WERI-Rb-1 (cell line): ENCODE results near the gene ADAMTSL3.

Experiments
- DNase-seq: peaks from one replicate; pipeline ENCODE4 v3.0.0-alpha.2; 2020
- H3K27ac ChIP-seq: fragments of 250-450 bp; sonication (Bioruptor Pico); 2 replicates; pipeline ENCODE4 v1.5.1; 2020; ENCODE audit warnings: mild to moderate bottlenecking, moderate library complexity
- H3K27me3 ChIP-seq: fragments of 250-450 bp; sonication (Bioruptor Pico); 2 replicates; pipeline ENCODE4 v1.5.1; 2021; ENCODE audit warnings: mild to moderate bottlenecking, low read depth, moderate library complexity; ENCODE audit not compliant: insufficient read depth, severe bottlenecking
- H3K36me3 ChIP-seq: fragments of 250-450 bp; sonication (Bioruptor Pico); 2 replicates; pipeline ENCODE4 v1.5.1; 2020; ENCODE audit warnings: mild to moderate bottlenecking, moderate library complexity
- H3K4me3 ChIP-seq: 2 replicates; pipeline ENCODE4 v1.5.1; 2011; ENCODE audit warnings: low read depth, mild to moderate bottlenecking, control low read depth, low read length
- H3K9me3 ChIP-seq: fragments of 250-450 bp; sonication (Bioruptor Pico); 2 replicates; pipeline ENCODE4 v1.5.1; 2021; ENCODE audit warnings: mild to moderate bottlenecking, moderate library complexity; ENCODE audit not compliant: severe bottlenecking
- CTCF ChIP-seq: IDR thresholded peaks from 2 replicates; pipeline ENCODE4 v1.5.1; 2011; ENCODE audit warnings: low read depth, mild to moderate bottlenecking, control low read depth, inconsistent platforms, low read length

The ADAMTSL3 gene

GRCh38 chr15:83919978-83920510 lies 266.1 kb downstream of the ADAMTSL3 start:
- no peaks in the 10 kb centered on the region for H3K27me3 ChIP-seq
- H3K4me3 ChIP-seq: no peak overlapping the region
- no peak for DNase-seq
- no peaks in the 10 kb centered on the region for H3K36me3 ChIP-seq
- H3K27ac ChIP-seq: no peak overlapping the region
- H3K9me3 ChIP-seq: no peaks in the 10 kb centered on the region
- TF ChIP-seq CTCF: no peak

GRCh38 chr15:83922649-83923294 lies 268.8 kb downstream of the ADAMTSL3 start:
- Histone ChIP-seq H3K27ac (no peak overlapping the region), H3K9me3 (no peaks in the 10 kb centered on the region), H3K4me3 (no peak overlapping the region), H3K36me3 (no peaks in the 10 kb centered on the region), H3K27me3 (no peaks in the 10 kb centered on the region)
- TF ChIP-seq CTCF: no peak
- no peak for DNase-seq

- Histone ChIP-seq H3K27me3 (no peaks in the 10 kb centered on the region), H3K27ac (no peak overlapping the region), H3K36me3 (no peaks in the 10 kb centered on the region), H3K9me3 (no peaks in the 10 kb centered on the region), H3K4me3 (no peak overlapping the region)
- DNase-seq: no peak
- no peak for TF ChIP-seq CTCF
Measured at GRCh38 chr15:83926116-83926515, 272.2 kb downstream of the ADAMTSL3 start.

DNA sequence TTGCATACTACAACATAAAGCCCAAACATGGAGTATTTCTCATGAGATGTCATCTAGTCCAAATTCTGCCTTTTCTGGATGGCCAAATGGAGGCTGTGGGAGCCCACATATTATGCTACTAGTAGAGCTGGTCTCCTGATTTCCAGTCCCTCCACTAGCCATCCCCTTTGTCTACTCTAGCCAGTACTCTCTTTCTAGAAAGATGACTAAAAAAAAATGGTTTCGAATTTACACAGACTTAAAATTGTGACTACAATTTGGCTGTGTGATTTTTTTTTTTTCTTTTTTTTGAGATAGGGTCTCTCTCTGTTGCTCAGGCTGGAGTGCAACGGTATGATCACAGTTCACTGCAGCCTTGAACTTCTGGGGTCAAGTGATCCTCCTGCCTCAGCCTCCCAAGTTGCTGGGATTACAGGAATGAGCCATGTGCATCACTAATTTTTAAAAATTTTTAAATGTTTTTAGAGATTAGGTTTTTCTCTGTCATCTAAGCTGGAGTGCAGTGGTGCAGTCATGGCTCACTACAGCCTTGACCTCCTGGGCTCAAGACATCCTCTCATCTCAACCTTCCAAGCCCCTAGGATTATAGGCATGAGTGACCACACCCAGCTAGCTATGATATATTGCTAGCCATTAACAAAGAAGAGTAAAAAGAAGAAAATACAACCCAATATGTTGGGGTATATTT lies 273.9 kb downstream of the ADAMTSL3 start:
- no peaks in the 10 kb centered on the region for H3K9me3 ChIP-seq
- DNase-seq: no peak
- H3K36me3 ChIP-seq: no peaks in the 10 kb centered on the region
- TF ChIP-seq CTCF: no peak
- H3K4me3 ChIP-seq: no peak overlapping the region
- no peaks in the 10 kb centered on the region for H3K27me3 ChIP-seq
- no peak overlapping the region for H3K27ac ChIP-seq

GRCh38 chr15:83928392-83928734 lies 274.4 kb downstream of the ADAMTSL3 start:
- H3K27ac ChIP-seq: no peak overlapping the region
- no peaks in the 10 kb centered on the region for H3K9me3 ChIP-seq
- no peak for DNase-seq
- TF ChIP-seq CTCF: no peak
- H3K27me3 ChIP-seq: no peaks in the 10 kb centered on the region
- H3K4me3 ChIP-seq: no peak overlapping the region
- H3K36me3 ChIP-seq: no peaks in the 10 kb centered on the region
